ENCODE data around the gene CD226.
A peak's percentile ranks its signal among the peaks of the same experiment; 100 is the strongest.
"Not testable (repeated sequence)": the region's sequence is repeated elsewhere in the genome, so short reads cannot be mapped to it uniquely, and the experiment has no call there.

Gene CD226

GRCh38 chr18:69899154-69899923 lies 48.3 kb downstream of the CD226 start:
- DNase-seq: not testable (repeated sequence)

GRCh38 chr18:69898241-69898861 lies 49.3 kb downstream of the CD226 start:
- DNase-seq: peak; percentile 37

GRCh38 chr18:69897397-69898108 lies 50.1 kb downstream of the CD226 start:
- peak; percentile 53 for DNase-seq

- DNase-seq: no peak
Observed at GRCh38 chr18:69895066-69896047, 52.3 kb downstream of the CD226 start.

GRCh38 chr18:69894467-69894866 lies 53.2 kb downstream of the CD226 start:
- no peak for DNase-seq

- DNase-seq: peak; percentile 10
Observed at GRCh38 chr18:69890558-69890957, 57.1 kb downstream of the CD226 start.

- peak; percentile 48 for DNase-seq
Observed at GRCh38 chr18:69889009-69889408, 58.7 kb downstream of the CD226 start.

GRCh38 chr18:69887256-69887655 lies 60.4 kb downstream of the CD226 start:
- no peak for DNase-seq

- peak; percentile 65 for DNase-seq
Observed at GRCh38 chr18:69885841-69886531, 61.7 kb downstream of the CD226 start.

- DNase-seq: no peak
Observed at GRCh38 chr18:69885355-69885754, 62.3 kb downstream of the CD226 start.

- no peak for DNase-seq
Observed at GRCh38 chr18:69883781-69884180, 63.9 kb downstream of the CD226 start.

GRCh38 chr18:69882965-69883668 lies 64.6 kb downstream of the CD226 start:
- DNase-seq: no peak

- no peak for DNase-seq
Observed at GRCh38 chr18:69880083-69880482, 67.6 kb downstream of the CD226 start.

GRCh38 chr18:69879051-69879450 lies 68.6 kb downstream of the CD226 start:
- not testable (repeated sequence) for DNase-seq

GRCh38 chr18:69878213-69878933 lies 69.3 kb downstream of the CD226 start:
- no peak for DNase-seq

GRCh38 chr18:69876490-69876889 lies 71.2 kb downstream of the CD226 start:
- DNase-seq: no peak

- DNase-seq: no peak
Observed at GRCh38 chr18:69874058-69874457, 73.6 kb downstream of the CD226 start.

GRCh38 chr18:69872661-69873060 lies 75.0 kb downstream of the CD226 start:
- DNase-seq: no peak

GRCh38 chr18:69871363-69871762 lies 76.3 kb downstream of the CD226 start:
- DNase-seq: no peak

GRCh38 chr18:69870736-69871135 lies 76.9 kb downstream of the CD226 start:
- no peak for DNase-seq

GRCh38 chr18:69866212-69866611 lies 81.5 kb downstream of the CD226 start:
- no peak for DNase-seq
